ENCODE measurements around the gene GRPR. TPM values are rescaled to one million over a fixed set of nuclear protein-coding genes. Genes with fewer than 3 reads are reported as not detected.

Gene GRPR
- total and polyA plus RNA-seq, 10 of the 15 experiments (the other 5 are each of a cell fraction or from before 2014, with no cell fraction given) = 0.10 to 3.7 (median 0.21) TPM; not detected in 1

GRCh38 chrX:16162391-16162790, 39.0 kb downstream of the GRPR start:
- Histone ChIP-seq H3K9me3 (replicated peaks; ENCODE audit: control insufficient read depth, insufficient read depth, low read length) (no peaks in the 10 kb centered on the region), H3K36me3 (ENCODE audit: control insufficient read depth in 2 of 2, insufficient read depth in 2 of 2, low read length in 1 of 2) (no peaks in the 10 kb centered on the region), H4K20me1 (ENCODE audit: control insufficient read depth, insufficient read depth) (no peaks in the 10 kb centered on the region), H3K4me3 (no peak overlapping the region), H3K27me3 (replicated peaks in 1 of 2; ENCODE audit: control insufficient read depth in 2 of 2, insufficient read depth in 2 of 2, low read length in 1 of 2) (no peaks in the 10 kb centered on the region; a peak in 1 of 4 replicates), H3K27ac (ENCODE audit: control insufficient read depth, insufficient read depth) (no peak overlapping the region), H3K9ac (ENCODE audit: control insufficient read depth, insufficient read depth, low read length) (no peak overlapping the region), H3K4me2 (ENCODE audit: control insufficient read depth, insufficient read depth) (no peak overlapping the region), H3K4me1 (ENCODE audit: control insufficient read depth, insufficient read depth, low read length) (no peaks in the 10 kb centered on the region), H2AFZ (ENCODE audit: control insufficient read depth, low read depth, low read length) (no peak overlapping the region), H3K79me2 (ENCODE audit: control insufficient read depth, insufficient read depth, low read length) (no peaks in the 10 kb centered on the region)
- BruUV-seq (replicated peaks) = no TSS peak
- no peak for TF ChIP-seq SMARCA5 (IDR thresholded peaks at IDR 0.05)
- TF ChIP-seq MLLT1 (IDR thresholded peaks at IDR 0.05) = no peak
- TF ChIP-seq ETV6 (conservative IDR thresholded peaks at IDR 0.05 in 1 of 2, IDR thresholded peaks at IDR 0.05 in 1 of 2; ENCODE audit: borderline replicate concordance in 1 of 2, low read depth in 1 of 2) = no peak
- no peak for TF ChIP-seq SIX5 (IDR thresholded peaks at IDR 0.05; ENCODE audit: low read depth, low read length, severe bottlenecking)
- TF ChIP-seq TARDBP (IDR thresholded peaks at IDR 0.05; ENCODE audit: borderline replicate concordance) = no peak
- TF ChIP-seq NBN (IDR thresholded peaks at IDR 0.05) = no peak
- ChIA-PET SMC1A (ENCODE audit: uncharacterized antibody, unreplicated experiment) (no interaction called here), POLR2A (no interaction called here), CTCF (no interaction called here), RAD21 (ENCODE audit: unreplicated experiment) (no interaction called here)
- FAIRE-seq (no peak), ATAC-seq (no peak), DNase-seq (ENCODE audit: low read depth, low spot score) (no peak)
- 25% methylated on average over 5 of the region's 5 CpGs for WGBS (ENCODE audit: insufficient coverage, insufficient replicate concordance, low lambda C conversion rate, missing lambda C conversion rate)
- intact Hi-C loops (cut with micrococcal nuclease; ENCODE audit: unreplicated experiment) (no loop called here), in situ Hi-C loops (cut with MboI) (no loop called here)

- intact Hi-C loops (cut with micrococcal nuclease; ENCODE audit: unreplicated experiment) = no loop called here
- no peaks in the 10 kb centered on the region for H3K4me1 ChIP-seq (ENCODE audit: control insufficient read depth, insufficient read depth, low read length)
- WGBS (ENCODE audit: insufficient coverage, insufficient replicate concordance, low lambda C conversion rate, missing lambda C conversion rate) = 0% methylated on average over 3 of the region's 3 CpGs
- no peaks in the 10 kb centered on the region for H4K20me1 ChIP-seq (ENCODE audit: control insufficient read depth, insufficient read depth)
- no peak overlapping the region for H2AFZ ChIP-seq (ENCODE audit: control insufficient read depth, low read depth, low read length)
- no peak overlapping the region for H3K4me2 ChIP-seq (ENCODE audit: control insufficient read depth, insufficient read depth)
- H3K27me3 ChIP-seq (replicated peaks in 1 of 2; ENCODE audit: control insufficient read depth in 2 of 2, insufficient read depth in 2 of 2, low read length in 1 of 2) = no peaks in the 10 kb centered on the region; a peak in 1 of 4 replicates
- H3K27ac ChIP-seq (ENCODE audit: control insufficient read depth, insufficient read depth) = no peak overlapping the region
- ChIA-PET CTCF (no interaction called here), POLR2A (no interaction called here), RAD21 (ENCODE audit: unreplicated experiment) (no interaction called here), SMC1A (ENCODE audit: uncharacterized antibody, unreplicated experiment) (no interaction called here)
- no peak overlapping the region for H3K4me3 ChIP-seq
- no peak for DNase-seq (ENCODE audit: low read depth, low spot score)
- no peak for FAIRE-seq
- no TSS peak for BruUV-seq (replicated peaks)
- in situ Hi-C loops (cut with MboI) = no loop called here
- no peak overlapping the region for H3K9ac ChIP-seq (ENCODE audit: control insufficient read depth, insufficient read depth, low read length)
- no peaks in the 10 kb centered on the region for H3K36me3 ChIP-seq (ENCODE audit: control insufficient read depth in 2 of 2, insufficient read depth in 2 of 2, low read length in 1 of 2)
- H3K9me3 ChIP-seq (replicated peaks; ENCODE audit: control insufficient read depth, insufficient read depth, low read length) = no peaks in the 10 kb centered on the region; the same call in 2 of the 3 replicates
- no peaks in the 10 kb centered on the region for H3K79me2 ChIP-seq (ENCODE audit: control insufficient read depth, insufficient read depth, low read length)
- no peak for ATAC-seq
- TF ChIP-seq SKIL (IDR thresholded peaks at IDR 0.05; ENCODE audit: low read depth, poor library complexity, severe bottlenecking) = no peak
- no peak for TF ChIP-seq CBFB (IDR thresholded peaks at IDR 0.05; ENCODE audit: low read depth)
- TF ChIP-seq ATF2 (IDR thresholded peaks at IDR 0.05; ENCODE audit: low read length) = no peak
- TF ChIP-seq BCLAF1 (IDR thresholded peaks at IDR 0.05) = no peak
These were observed 41.4 kb downstream of the GRPR start for GRCh38 chrX:16164748-16165147.
